Stimulated activated CD8-positive, alpha-beta memory T cell treated with anti-CD3 and anti-CD28 coated beads, Interleukin-4, amount 100 ng/mL, for 48 hours (primary cell): Measurements from ENCODE around the gene MN1.

Source experiments
- DNase-seq: peaks from one replicate; pipeline ENCODE4 v3.0.0-alpha.2; 2020

Gene MN1

GRCh38 chr22:27801616-27802345, at the start of gene MN1:
TSS of gene MN1 (minus strand) at chr22:27801756. CDS start at chr22:27800543, 1,213 bp downstream.
- DNase-seq: peak; percentile 56

GRCh38 chr22:27850000-27850521, 48.5 kb upstream of the MN1 start:
- peak; percentile 1 for DNase-seq

- peak; percentile 13 for DNase-seq
Measured at GRCh38 chr22:27848005-27848404, 46.4 kb upstream of the MN1 start.

GRCh38 chr22:27846910-27847309, 45.4 kb upstream of the MN1 start:
- peak; percentile 18 for DNase-seq

GRCh38 chr22:27846248-27846757, 44.7 kb upstream of the MN1 start:
- DNase-seq: no peak

- DNase-seq: peak; percentile 11
Measured at GRCh38 chr22:27845644-27846043, 44.1 kb upstream of the MN1 start.

GRCh38 chr22:27844656-27845591, 43.4 kb upstream of the MN1 start:
- peak; percentile 17 for DNase-seq

- DNase-seq: no peak
Measured at GRCh38 chr22:27844256-27844655, 42.7 kb upstream of the MN1 start.

GRCh38 chr22:27843441-27843840, 41.9 kb upstream of the MN1 start:
- no peak for DNase-seq

GRCh38 chr22:27842669-27843431, 41.3 kb upstream of the MN1 start:
- no peak for DNase-seq

GRCh38 chr22:27842201-27842600, 40.6 kb upstream of the MN1 start:
- DNase-seq: no peak

GRCh38 chr22:27840436-27840835, 38.9 kb upstream of the MN1 start:
- no peak for DNase-seq

GRCh38 chr22:27839057-27839660, 37.6 kb upstream of the MN1 start:
- DNase-seq: no peak

GRCh38 chr22:27836181-27836580, 34.6 kb upstream of the MN1 start:
- no peak for DNase-seq

GRCh38 chr22:27835446-27835845, 33.9 kb upstream of the MN1 start:
- no peak for DNase-seq

- no peak for DNase-seq
Measured at GRCh38 chr22:27834364-27835185, 33.0 kb upstream of the MN1 start.

GRCh38 chr22:27833803-27834202, 32.2 kb upstream of the MN1 start:
- no peak for DNase-seq

- no peak for DNase-seq
Measured at GRCh38 chr22:27832606-27833005, 31.1 kb upstream of the MN1 start.

- no peak for DNase-seq
Measured at GRCh38 chr22:27829620-27830019, 28.1 kb upstream of the MN1 start.

- DNase-seq: no peak
Measured at GRCh38 chr22:27827604-27828587, 26.3 kb upstream of the MN1 start.
